Measurements from ENCODE around the gene PPAT.

DNA sequence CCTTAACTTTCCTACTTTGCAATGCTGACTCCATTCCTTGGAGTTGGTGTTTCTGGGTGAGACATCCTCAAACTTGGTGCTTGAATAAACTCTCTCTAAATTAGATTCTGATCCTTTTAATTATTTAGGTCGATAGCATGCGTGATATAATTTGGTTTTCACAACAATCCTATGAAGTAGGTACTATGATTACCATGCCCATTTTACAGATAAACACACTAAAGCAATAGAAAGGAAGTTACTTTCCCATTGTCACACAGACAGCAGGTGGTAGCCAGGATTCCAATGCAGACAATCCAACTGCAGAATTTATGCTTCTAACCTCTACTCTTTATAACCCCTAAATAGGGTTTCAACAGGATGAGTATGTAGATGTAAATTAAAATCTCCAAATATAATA is 26.4 kb downstream of the PPAT start:
- TF ChIP-seq, protein P1, sequence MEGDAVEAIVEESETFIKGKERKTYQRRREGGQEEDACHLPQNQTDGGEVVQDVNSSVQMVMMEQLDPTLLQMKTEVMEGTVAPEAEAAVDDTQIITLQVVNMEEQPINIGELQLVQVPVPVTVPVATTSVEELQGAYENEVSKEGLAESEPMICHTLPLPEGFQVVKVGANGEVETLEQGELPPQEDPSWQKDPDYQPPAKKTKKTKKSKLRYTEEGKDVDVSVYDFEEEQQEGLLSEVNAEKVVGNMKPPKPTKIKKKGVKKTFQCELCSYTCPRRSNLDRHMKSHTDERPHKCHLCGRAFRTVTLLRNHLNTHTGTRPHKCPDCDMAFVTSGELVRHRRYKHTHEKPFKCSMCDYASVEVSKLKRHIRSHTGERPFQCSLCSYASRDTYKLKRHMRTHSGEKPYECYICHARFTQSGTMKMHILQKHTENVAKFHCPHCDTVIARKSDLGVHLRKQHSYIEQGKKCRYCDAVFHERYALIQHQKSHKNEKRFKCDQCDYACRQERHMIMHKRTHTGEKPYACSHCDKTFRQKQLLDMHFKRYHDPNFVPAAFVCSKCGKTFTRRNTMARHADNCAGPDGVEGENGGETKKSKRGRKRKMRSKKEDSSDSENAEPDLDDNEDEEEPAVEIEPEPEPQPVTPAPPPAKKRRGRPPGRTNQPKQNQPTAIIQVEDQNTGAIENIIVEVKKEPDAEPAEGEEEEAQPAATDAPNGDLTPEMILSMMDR (IDR thresholded peaks at IDR 0.05; ENCODE audit: insufficient read depth, low read length, poor library complexity, severe bottlenecking): no peak
- TF ChIP-seq EZH2phosphoT487 (conservative IDR thresholded peaks at IDR 0.05; ENCODE audit: low read length): no peak
